ENCODE data around the gene RBM39. TPM values are rescaled to one million over a fixed set of nuclear protein-coding genes. Genes with fewer than 3 reads are reported as not detected.

The RBM39 gene
- total and polyA plus RNA-seq, 2 of the 13 experiments (the other 11 are each of a cell fraction or from before 2014, with no cell fraction given): 788 to 920 TPM

GRCh38 chr20:35704514-35705261, 37.4 kb downstream of the RBM39 start:
- Histone ChIP-seq H3K79me2 (ENCODE audit: insufficient read depth, low read length) (peaks cover 36% of the 10 kb centered on the region), H3K9me3 (ENCODE audit: low read length) (no peaks in the 10 kb centered on the region), H3K4me2 (ENCODE audit: low read depth, low read length) (no peak overlapping the region), H3K27ac (ENCODE audit: extremely low read length, insufficient read depth, low read length) (no peak overlapping the region), H3K4me1 (ENCODE audit: insufficient read depth, low read length) (peaks cover 15% of the 10 kb centered on the region), H2AFZ (ENCODE audit: low read length) (no peak overlapping the region), H3K36me3 (replicated peaks in 1 of 2; ENCODE audit: control insufficient read depth in 1 of 2, insufficient read depth in 2 of 2, low read length in 2 of 2) (peaks cover 27 to 70% of the 10 kb centered on the region in 2 experiments), H3K4me3 (replicated peaks in 1 of 3; ENCODE audit: insufficient read depth in 1 of 3, low read depth in 2 of 3, low read length in 3 of 3) (no peak overlapping the region), H3K9ac (ENCODE audit: insufficient read depth, low read depth, low read length) (no peak overlapping the region), H4K20me1 (ENCODE audit: insufficient read depth, low read length) (peaks cover 72% of the 10 kb centered on the region), H3K27me3 (ENCODE audit: control insufficient read depth in 1 of 2, insufficient read depth in 2 of 2, low read length in 2 of 2) (no peaks in the 10 kb centered on the region; a peak in 1 of 5 replicates)
- DNase-seq (ENCODE audit: low spot score): no peak
- POLR2A ChIA-PET: interaction anchor here (1.2 to 23.6 kb wide), 7 partner anchors 8 to 88 kb away, joined by 3 to 319 read pairs (median 21); partner anchors contain the start of genes RBM39 and SPAG4
- BruUV-seq (replicated peaks): no TSS peak
- intact Hi-C loops (cut with micrococcal nuclease; ENCODE audit: unreplicated experiment) (no loop called here), in situ Hi-C loops (cut with HindIII; ENCODE audit: extremely low pct_ligation_motif_present, low pct_unique_long_range_greater_than_20kb) (no loop called here)
- no peak for FAIRE-seq
- WGBS (ENCODE audit: low lambda C conversion rate): 96% methylated on average over 5 of the region's 5 CpGs
- CTCF ChIA-PET (ENCODE audit: low intra/inter-chr PET ratio, low total read pairs): no interaction called here
- ATAC-seq: no peak
- no peak for TF ChIP-seq SRSF1 (optimal IDR thresholded peaks at IDR 0.05; ENCODE audit: low read depth, low read length)
- no peak for TF ChIP-seq SOX13 (IDR thresholded peaks at IDR 0.05)
- TF ChIP-seq SOX13 (CRISPR knock-in tag; conservative IDR thresholded peaks at IDR 0.05 in 1 of 2, IDR thresholded peaks at IDR 0.05 in 1 of 2): peak in 1 of 2 experiments; percentile 89; a peak in 1 of 4 replicates
- TF ChIP-seq, protein P1, sequence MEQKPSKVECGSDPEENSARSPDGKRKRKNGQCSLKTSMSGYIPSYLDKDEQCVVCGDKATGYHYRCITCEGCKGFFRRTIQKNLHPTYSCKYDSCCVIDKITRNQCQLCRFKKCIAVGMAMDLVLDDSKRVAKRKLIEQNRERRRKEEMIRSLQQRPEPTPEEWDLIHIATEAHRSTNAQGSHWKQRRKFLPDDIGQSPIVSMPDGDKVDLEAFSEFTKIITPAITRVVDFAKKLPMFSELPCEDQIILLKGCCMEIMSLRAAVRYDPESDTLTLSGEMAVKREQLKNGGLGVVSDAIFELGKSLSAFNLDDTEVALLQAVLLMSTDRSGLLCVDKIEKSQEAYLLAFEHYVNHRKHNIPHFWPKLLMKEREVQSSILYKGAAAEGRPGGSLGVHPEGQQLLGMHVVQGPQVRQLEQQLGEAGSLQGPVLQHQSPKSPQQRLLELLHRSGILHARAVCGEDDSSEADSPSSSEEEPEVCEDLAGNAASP (CRISPR knock-in tag; IDR thresholded peaks at IDR 0.05; ENCODE audit: borderline replicate concordance): no peak
- no peak for TF ChIP-seq ZNF34 (CRISPR knock-in tag; IDR thresholded peaks at IDR 0.05; ENCODE audit: borderline replicate concordance)
- no peak for TF ChIP-seq TEAD2 (CRISPR knock-in tag; IDR thresholded peaks at IDR 0.05)
- no peak for TF ChIP-seq MZF1 (CRISPR knock-in tag; IDR thresholded peaks at IDR 0.05; ENCODE audit: borderline replicate concordance)
- no peak for TF ChIP-seq CHD2 (IDR thresholded peaks at IDR 0.05; ENCODE audit: low read depth, low read length)
- no peak for TF ChIP-seq CSRNP2 (CRISPR knock-in tag; conservative IDR thresholded peaks at IDR 0.05; ENCODE audit: low read depth)
- no peak for TF ChIP-seq NFE2 (CRISPR knock-in tag; IDR thresholded peaks at IDR 0.05)
- no peak for TF ChIP-seq ARNT2 (CRISPR knock-in tag; IDR thresholded peaks at IDR 0.05; ENCODE audit: low read depth)
- TF ChIP-seq, protein P2, sequence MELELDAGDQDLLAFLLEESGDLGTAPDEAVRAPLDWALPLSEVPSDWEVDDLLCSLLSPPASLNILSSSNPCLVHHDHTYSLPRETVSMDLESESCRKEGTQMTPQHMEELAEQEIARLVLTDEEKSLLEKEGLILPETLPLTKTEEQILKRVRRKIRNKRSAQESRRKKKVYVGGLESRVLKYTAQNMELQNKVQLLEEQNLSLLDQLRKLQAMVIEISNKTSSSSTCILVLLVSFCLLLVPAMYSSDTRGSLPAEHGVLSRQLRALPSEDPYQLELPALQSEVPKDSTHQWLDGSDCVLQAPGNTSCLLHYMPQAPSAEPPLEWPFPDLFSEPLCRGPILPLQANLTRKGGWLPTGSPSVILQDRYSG (CRISPR knock-in tag; IDR thresholded peaks at IDR 0.05): no peak
- TF ChIP-seq KLF9 (CRISPR knock-in tag; IDR thresholded peaks at IDR 0.05; ENCODE audit: low read depth): no peak
- peak; percentile 31 for TF ChIP-seq SRSF4 (IDR thresholded peaks at IDR 0.05; ENCODE audit: low read depth, low read length, poor library complexity, severe bottlenecking)
- TF ChIP-seq TOPORS (CRISPR knock-in tag; IDR thresholded peaks at IDR 0.05): no peak
- TF ChIP-seq ZNF18 (CRISPR knock-in tag; IDR thresholded peaks at IDR 0.05; ENCODE audit: insufficient replicate concordance): no peak
- no peak for TF ChIP-seq NR2F6 (IDR thresholded peaks at IDR 0.05)
- no peak for TF ChIP-seq NR2F6 (CRISPR knock-in tag; IDR thresholded peaks at IDR 0.05)
- TF ChIP-seq ATF7-NPFF (CRISPR knock-in tag; IDR thresholded peaks at IDR 0.05; ENCODE audit: low read depth): no peak
- peak; percentile 74 for TF ChIP-seq RBFOX2 (IDR thresholded peaks at IDR 0.05; ENCODE audit: low read depth, low read length)
